VCaP (cell line): ENCODE measurements around the gene DDX24.

Experiments used
- H3K27ac ChIP-seq: fragments of 450-650 bp; 2 replicates; pipeline ENCODE4 v1.5.1; 2017
- CTCF ChIP-seq: fragments of 450-650 bp; conservative IDR thresholded peaks from 2 replicates; pipeline ENCODE4 v1.5.1; 2017; ENCODE audit warnings: mild to moderate bottlenecking, moderate library complexity

DDX24 gene

DNA sequence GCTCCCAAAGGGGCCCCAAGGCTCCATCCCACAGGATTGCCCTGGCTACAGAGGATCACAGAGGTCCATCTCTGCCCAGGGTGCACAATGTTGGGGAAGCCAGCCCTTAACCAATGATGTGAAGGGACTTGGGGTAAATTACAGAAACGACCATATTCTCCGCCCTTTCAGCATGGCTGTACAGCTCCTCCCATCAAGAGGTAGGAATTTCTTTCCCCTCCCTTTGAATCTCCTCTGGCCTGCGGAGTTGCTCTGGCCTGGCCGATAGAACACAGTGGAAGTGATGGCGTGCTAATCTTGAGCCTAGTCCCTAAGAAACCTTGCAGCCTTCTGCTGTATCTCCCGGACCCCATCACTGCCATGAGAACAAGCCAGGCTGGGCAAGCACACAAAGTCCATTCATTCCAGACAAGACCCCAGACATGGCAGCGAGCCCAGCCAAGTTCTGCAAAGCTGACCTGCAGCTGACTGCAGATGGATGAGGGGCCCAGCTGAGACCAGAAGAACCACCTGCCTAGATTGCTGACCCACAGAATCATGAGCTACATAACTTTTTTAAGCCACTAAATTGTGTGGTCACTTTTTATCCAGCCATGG lies 22.6 kb upstream of the DDX24 start:
- no peak overlapping the region for H3K27ac ChIP-seq
- no peak for TF ChIP-seq CTCF

GRCh38 chr14:94102768-94103482 lies 21.9 kb upstream of the DDX24 start:
- no peak overlapping the region for H3K27ac ChIP-seq
- no peak for TF ChIP-seq CTCF

- H3K27ac ChIP-seq, result no peak overlapping the region
- TF ChIP-seq CTCF, result no peak
Observed at GRCh38 chr14:94101748-94102147, 20.7 kb upstream of the DDX24 start.

GRCh38 chr14:94100847-94101246 lies 19.8 kb upstream of the DDX24 start:
- H3K27ac ChIP-seq, result no peak overlapping the region
- no peak for TF ChIP-seq CTCF

DNA sequence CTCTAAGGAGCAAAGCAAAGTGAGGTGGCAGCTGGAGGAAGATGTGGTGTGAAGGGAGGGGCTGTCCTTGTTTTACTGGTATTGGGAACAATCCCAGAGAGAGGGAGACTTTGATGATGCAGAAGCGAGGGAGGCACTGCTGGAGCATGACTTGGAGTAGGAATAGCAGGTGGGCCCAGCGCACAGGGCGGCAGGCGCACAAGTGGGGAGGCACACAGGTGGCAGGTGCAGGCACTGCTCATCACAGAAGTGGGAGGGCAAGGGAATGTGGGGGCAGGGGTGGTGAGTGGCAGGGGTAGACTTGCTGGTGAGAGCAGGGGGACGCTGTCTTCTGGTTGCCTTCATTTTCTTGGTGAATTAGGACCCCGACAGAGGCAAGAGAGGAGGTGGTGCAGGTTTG lies 18.0 kb upstream of the DDX24 start:
- TF ChIP-seq CTCF, result no peak
- no peak overlapping the region for H3K27ac ChIP-seq

GRCh38 chr14:94098326-94098992 lies 17.5 kb upstream of the DDX24 start:
- no peak overlapping the region for H3K27ac ChIP-seq
- TF ChIP-seq CTCF, result no peak

DNA sequence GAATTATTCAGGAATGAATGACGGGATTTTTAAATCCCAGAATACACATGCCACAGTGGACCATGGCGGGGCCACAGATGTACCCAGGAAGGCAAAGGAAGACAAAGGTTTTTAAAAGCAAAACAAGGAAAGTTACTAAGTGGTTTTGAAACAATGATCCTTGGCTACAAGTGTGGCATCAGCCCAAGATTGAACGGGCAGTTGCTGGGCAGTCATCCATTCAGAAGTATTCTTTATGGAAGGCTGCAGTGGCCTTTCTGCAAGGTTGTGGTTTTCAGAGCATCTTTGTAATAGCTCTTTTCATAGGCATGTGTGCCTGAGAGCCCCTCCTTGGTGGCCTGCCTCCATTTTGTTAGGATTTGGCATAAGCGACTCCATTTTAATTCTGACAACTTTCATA lies 16.1 kb upstream of the DDX24 start:
- H3K27ac ChIP-seq, result no peak overlapping the region
- no peak for TF ChIP-seq CTCF
